PC-9 (cell line): ENCODE results near the gene SMG6. TPM values are rescaled to one million over a fixed set of nuclear protein-coding genes. Genes with fewer than 3 reads are reported as not detected.

ENCODE experiments used
- BruUV-seq: library from RNA; stranded (reverse); fragments of 400-500 nt; replicated peaks from 2 replicates; lab custom pipeline; 2021; lab: Mats Ljungman, UMichigan
- CTCF ChIA-PET: fragments of 300-600 bp; sonication (Branson Sonifier 250); formaldehyde crosslinking; loops from one replicate; lab custom pipeline; 2022; ENCODE audit warnings: antibody characterized with exemption; lab: Charles Lee
- POLR2A ChIA-PET: fragments of 300-600 bp; sonication (Branson Sonifier 250); formaldehyde crosslinking; loops from one replicate; lab custom pipeline; 2022; ENCODE audit warnings: antibody characterized with exemption; ENCODE audit not compliant: unreplicated experiment; lab: Charles Lee
- DNase-seq, 2 experiments: peaks; one replicate each; pipeline versions ENCODE4 v3.0.0 to v3.0.0-alpha.2; 2015 to 2022; ENCODE audit warnings: mixed read lengths in 1 of 2
- H2AFZ ChIP-seq: fragments of 200-600 bp; sonication (generic); 2 replicates; pipeline ENCODE4 v1.8.1; 2017; ENCODE audit warnings: antibody characterized with exemption
- H3F3A ChIP-seq: fragments of 200-600 bp; sonication (generic); 2 replicates; pipeline ENCODE4 v1.8.1; 2017; ENCODE audit warnings: antibody characterized with exemption, mild to moderate bottlenecking, low read depth; ENCODE audit not compliant: insufficient read depth
- H3K27ac ChIP-seq: fragments of 200-600 bp; sonication (generic); 2 replicates; pipeline ENCODE4 v1.6.1; 2016; ENCODE audit warnings: mixed run types
- H3K27me3 ChIP-seq: fragments of 200-600 bp; sonication (generic); 2 replicates; pipeline ENCODE4 v1.6.1; 2016; ENCODE audit warnings: low read depth, mixed run types; ENCODE audit not compliant: insufficient read depth
- H3K36me3 ChIP-seq: fragments of 200-600 bp; sonication (generic); 2 replicates; pipeline ENCODE4 v1.6.1; 2016; ENCODE audit warnings: low read depth, mixed run types
- H3K4me1 ChIP-seq: fragments of 200-600 bp; sonication (generic); replicated peaks from 2 replicates; pipeline ENCODE4 v1.6.1; 2016; ENCODE audit warnings: mixed run types; ENCODE audit not compliant: insufficient read depth
- H3K4me2 ChIP-seq: fragments of 200-600 bp; sonication (generic); 2 replicates; pipeline ENCODE4 v1.6.1; 2017; ENCODE audit warnings: mixed run types
- H3K4me3 ChIP-seq: fragments of 200-600 bp; sonication (generic); 2 replicates; pipeline ENCODE4 v1.6.1; 2016; ENCODE audit warnings: mixed run types
- H3K79me2 ChIP-seq: fragments of 200-600 bp; sonication (generic); 2 replicates; pipeline ENCODE4 v1.6.1; 2017; ENCODE audit warnings: low read depth, mixed run types
- H3K9me2 ChIP-seq: fragments of 200-600 bp; sonication (generic); 2 replicates; pipeline ENCODE4 v1.8.1; 2017; ENCODE audit warnings: mild to moderate bottlenecking; ENCODE audit not compliant: insufficient read depth
- H3K9me3 ChIP-seq: fragments of 200-600 bp; sonication (generic); 2 replicates; pipeline ENCODE4 v1.8.1; 2016; ENCODE audit warnings: low read depth; ENCODE audit not compliant: insufficient read depth
- H4K20me1 ChIP-seq: fragments of 200-600 bp; sonication (generic); 2 replicates; pipeline ENCODE4 v1.8.1; 2017; ENCODE audit not compliant: insufficient read depth
- CTCF ChIP-seq: fragments of 200-600 bp; sonication (generic); conservative IDR thresholded peaks from 2 replicates; pipeline ENCODE4 v1.6.1; 2017; ENCODE audit warnings: mixed run types, antibody characterized with exemption, mild to moderate bottlenecking, moderate library complexity
- EZH2 ChIP-seq: fragments of 200-600 bp; sonication (generic); IDR thresholded peaks from 2 replicates; pipeline ENCODE4 v1.8.0; 2017; ENCODE audit warnings: antibody characterized with exemption, low read depth
- intact Hi-C: fragments of 100-400 bp; cut with micrococcal nuclease; formaldehyde crosslinking; loops from one replicate; pipeline ENCODE4 v1.10.0; 2022; ENCODE audit not compliant: unreplicated experiment
- total RNA-seq: library from RNA; stranded (reverse); gene quantifications from 2 replicates; pipeline ENCODE4 v1.2.3, GENCODE V29; 2021

The SMG6 gene
- total RNA-seq, 1 experiment from 2014 or later: 43.1 TPM

GRCh38 chr17:2023692-2024571 is 279.7 kb downstream of the SMG6 start:
- H3K36me3 ChIP-seq: no peaks in the 10 kb centered on the region
- intact Hi-C loops: no loop called here
- BruUV-seq: no TSS peak
- peak overlapping the region; percentile 68; the same call in 1 of the 2 replicates for H3K4me3 ChIP-seq
- no peak overlapping the region for H3K27ac ChIP-seq
- CTCF ChIA-PET: interaction anchor here (0.6 to 1.1 kb wide), 3 partner anchors 10 to 154 kb away, joined by 3 to 8 read pairs (median 3); no protein-coding TSS in a partner anchor
- no peaks in the 10 kb centered on the region for H3K79me2 ChIP-seq
- TF ChIP-seq CTCF: no peak
- H2AFZ ChIP-seq: no peak overlapping the region
- peak overlapping the region; percentile 96 for H3K4me2 ChIP-seq
- H3K27me3 ChIP-seq: peaks cover 39% of the 10 kb centered on the region
- peaks cover 7% of the 10 kb centered on the region; the same call in 1 of the 2 replicates for H3K4me1 ChIP-seq
- peaks cover 16% of the 10 kb centered on the region; the same call in 1 of the 2 replicates for H3F3A ChIP-seq
- H3K9me3 ChIP-seq: no peaks in the 10 kb centered on the region
- POLR2A ChIA-PET: interaction anchor here (0.6 kb wide), 1 partner anchor 1220 kb away, joined by 10 read pairs; no protein-coding TSS in a partner anchor
- no peaks in the 10 kb centered on the region for H3K9me2 ChIP-seq
- no peaks in the 10 kb centered on the region for H4K20me1 ChIP-seq
- DNase-seq: peak; percentile 34 to 35

GRCh38 chr17:2023256-2023655 is 280.3 kb downstream of the SMG6 start:
- no peak for DNase-seq
- Histone ChIP-seq H3F3A (peaks cover 16% of the 10 kb centered on the region; the same call in 1 of the 2 replicates), H3K79me2 (no peaks in the 10 kb centered on the region), H4K20me1 (no peaks in the 10 kb centered on the region), H3K36me3 (no peaks in the 10 kb centered on the region), H2AFZ (no peak overlapping the region), H3K9me3 (no peaks in the 10 kb centered on the region), H3K27ac (no peak overlapping the region), H3K27me3 (peaks cover 42% of the 10 kb centered on the region), H3K4me3 (no peak overlapping the region), H3K4me2 (no peak overlapping the region), H3K4me1 (peaks cover 7% of the 10 kb centered on the region; the same call in 1 of the 2 replicates), H3K9me2 (no peaks in the 10 kb centered on the region)
- ChIA-PET POLR2A (interaction anchor here (0.6 kb wide), 1 partner anchor 1219 kb away, joined by 10 read pairs; no protein-coding TSS in a partner anchor), CTCF (interaction anchor here (0.6 kb wide), 1 partner anchor 154 kb away, joined by 8 read pairs; no protein-coding TSS in a partner anchor)
- TF ChIP-seq EZH2 (no peak), CTCF (no peak)
- intact Hi-C loops: no loop called here
- BruUV-seq: no TSS peak

- H3K4me2 ChIP-seq: no peak overlapping the region
- no peaks in the 10 kb centered on the region for H3K36me3 ChIP-seq
- H3F3A ChIP-seq: peaks cover 16% of the 10 kb centered on the region; the same call in 1 of the 2 replicates
- intact Hi-C loops: no loop called here
- H3K27me3 ChIP-seq: peaks cover 42% of the 10 kb centered on the region
- no peaks in the 10 kb centered on the region for H3K9me3 ChIP-seq
- H3K4me1 ChIP-seq: peaks cover 7% of the 10 kb centered on the region; the same call in 1 of the 2 replicates
- no peaks in the 10 kb centered on the region for H3K9me2 ChIP-seq
- DNase-seq: peak in 1 of 2 experiments; percentile 29
- TF ChIP-seq EZH2 (no peak), CTCF (no peak)
- no peak overlapping the region for H2AFZ ChIP-seq
- no TSS peak for BruUV-seq
- no peaks in the 10 kb centered on the region for H4K20me1 ChIP-seq
- ChIA-PET POLR2A (no interaction called here), CTCF (no interaction called here)
- H3K79me2 ChIP-seq: no peaks in the 10 kb centered on the region
- H3K4me3 ChIP-seq: no peak overlapping the region
- H3K27ac ChIP-seq: no peak overlapping the region
Measured at GRCh38 chr17:2022647-2023240, 280.8 kb downstream of the SMG6 start.
